K562 (cell line): ENCODE results near the gene LHPP. TPM values are rescaled to one million over a fixed set of nuclear protein-coding genes. Genes with fewer than 3 reads are reported as not detected.

ENCODE experiments used
- ATAC-seq: fragments of 200-7000 bp; cut with Tn5 transposase; 3 replicates; pipeline ENCODE4 v1.9.1; 2020; ENCODE audit warnings: moderate library complexity
- BruUV-seq: library from RNA; stranded (reverse); fragments of 400-500 nt; replicated peaks from 2 replicates; lab custom pipeline; 2021; lab: Mats Ljungman, UMichigan
- CTCF ChIA-PET: fragments of 300-600 bp; formaldehyde crosslinking; extraction: SDS; loops from one replicate; lab custom pipeline; 2021; ENCODE audit warnings: low intra/inter-chr PET ratio; lab: Yijun Ruan, JAX
- POLR2A ChIA-PET: fragments of 300-600, 350-650 bp; sonication (Branson Sonifier 250); formaldehyde crosslinking; extraction: SDS; loops from one replicate; lab custom pipeline; 2021; ENCODE audit warnings: antibody characterized with exemption, inconsistent platforms; lab: Yijun Ruan, JAX
- DNase-seq, 4 experiments: peaks; one replicate each; pipeline versions ENCODE4 v3.0.0 to v3.0.0-alpha.2; 2011 to 2018; ENCODE audit warnings: low spot score in 3 of 4, mixed read lengths in 3 of 4; ENCODE audit errors: extremely low read depth in 1 of 4
- FAIRE-seq: peaks from 2 replicates; lab custom pipeline; 2011; peaks lifted over from hg19 to GRCh38; lab: Jason Lieb, UNC
- H2AFZ ChIP-seq: 2 replicates; pipeline ENCODE4 v1.6.0; 2011; ENCODE audit warnings: low read depth, low read length, control low read depth, inconsistent platforms
- H3K27ac ChIP-seq: fragments of 200-600 bp; 3 replicates; pipeline ENCODE4 v1.8.0; 2011; ENCODE audit warnings: low read depth, mild to moderate bottlenecking, control low read depth, inconsistent platforms, low read length, moderate library complexity, mixed read lengths; ENCODE audit errors: extremely low read depth
- H3K27me3 ChIP-seq, 2 experiments: fragments of 300-600 bp in 1 of 2; 2 replicates in 1 of 2; 3 replicates in 1 of 2; pipeline versions ENCODE4 v1.6.0 to v1.8.0; 2011; ENCODE audit warnings: inconsistent platforms in 2 of 2, low read length in 2 of 2, mild to moderate bottlenecking in 1 of 2, mixed read lengths in 1 of 2, moderate library complexity in 1 of 2; ENCODE audit not compliant: control insufficient read depth in 2 of 2, insufficient read depth in 2 of 2
- H3K36me3 ChIP-seq: fragments of 300-600 bp; 3 replicates; pipeline ENCODE4 v1.8.0; 2011; ENCODE audit warnings: mild to moderate bottlenecking, low read length, inconsistent platforms; ENCODE audit not compliant: control insufficient read depth, insufficient read depth
- H3K4me1 ChIP-seq, 2 experiments: fragments of 200-600 bp in 1 of 2; replicated peaks in 1 of 2; 2 replicates in 1 of 2; 3 replicates in 1 of 2; pipeline versions ENCODE4 v1.5.1 to v1.8.0; 2011; ENCODE audit warnings: inconsistent platforms in 2 of 2, low read length in 2 of 2, mild to moderate bottlenecking in 1 of 2, mixed read lengths in 1 of 2, moderate library complexity in 1 of 2; ENCODE audit not compliant: control insufficient read depth in 2 of 2, insufficient read depth in 2 of 2
- H3K4me2 ChIP-seq: 2 replicates; pipeline ENCODE4 v1.6.1; 2011; ENCODE audit warnings: low read length, control low read depth, inconsistent platforms, mixed read lengths; ENCODE audit not compliant: insufficient read depth
- H3K4me3 ChIP-seq: fragments of 200-600 bp; sonication (generic), shearing (Covaris generic); 2 replicates; pipeline ENCODE4 v1.5.1; 2016; ENCODE audit warnings: control low read depth, inconsistent platforms
- H3K79me2 ChIP-seq: fragments of 200-600 bp; 3 replicates; pipeline ENCODE4 v1.8.0; 2011; ENCODE audit warnings: low read length, inconsistent platforms; ENCODE audit not compliant: control insufficient read depth, insufficient read depth
- H3K9ac ChIP-seq, 2 experiments: 2 replicates each; pipeline versions ENCODE4 v1.6.0 to v1.6.1; 2011; ENCODE audit warnings: low read depth in 2 of 2, low read length in 2 of 2, control low read depth in 1 of 2, inconsistent platforms in 1 of 2, mild to moderate bottlenecking in 1 of 2, mixed read lengths in 1 of 2; ENCODE audit not compliant: insufficient read depth in 1 of 2
- H3K9me1 ChIP-seq: one replicate; pipeline ENCODE4 v1.6.0; 2011; ENCODE audit warnings: inconsistent platforms, mild to moderate bottlenecking, low read length, moderate library complexity; ENCODE audit not compliant: control insufficient read depth, insufficient read depth
- H3K9me3 ChIP-seq: replicated peaks from 2 replicates; pipeline ENCODE4 v1.5.1; 2011; ENCODE audit warnings: low read depth, low read length, inconsistent platforms; ENCODE audit not compliant: control insufficient read depth, insufficient read depth
- H4K20me1 ChIP-seq: replicated peaks from 2 replicates; pipeline ENCODE4 v1.6.1; 2011; ENCODE audit warnings: low read length, inconsistent platforms, mixed read lengths; ENCODE audit not compliant: control insufficient read depth, insufficient read depth
- ARID2 ChIP-seq: fragments of 450-650 bp; IDR thresholded peaks from 2 replicates; pipeline ENCODE4 v1.6.1; 2017; ENCODE audit warnings: antibody characterized with exemption, mild to moderate bottlenecking
- ETV1 ChIP-seq: fragments of 450-650 bp; conservative IDR thresholded peaks from 2 replicates; pipeline ENCODE4 v1.6.1; 2016; ENCODE audit warnings: missing genetic modification characterization, control low read depth, low read depth, missing compliant biosample characterization
- IRF9 ChIP-seq: fragments of 450-650 bp; IDR thresholded peaks from 2 replicates; pipeline ENCODE4 v1.6.1; 2016; ENCODE audit warnings: missing biosample characterization, missing genetic modification characterization
- MECOM ChIP-seq: fragments of 250-450 bp; sonication (Bioruptor Pico); IDR thresholded peaks from 2 replicates; pipeline ENCODE4 v1.8.0; 2022; ENCODE audit warnings: inconsistent platforms
- PBX2 ChIP-seq, 2 experiments: IDR thresholded peaks in 1 of 2; conservative IDR thresholded peaks in 1 of 2; 2 replicates each; pipeline ENCODE4 v1.6.1; 2016; ENCODE audit warnings: low read depth in 2 of 2, mild to moderate bottlenecking in 1 of 2, missing compliant biosample characterization in 1 of 2, missing genetic modification characterization in 1 of 2, moderate library complexity in 1 of 2
- TBP ChIP-seq: optimal IDR thresholded peaks from 2 replicates; pipeline ENCODE3; 2011; ENCODE audit warnings: low read depth, low read length, improper control_type of control experiment
- ZNF133 ChIP-seq: fragments of 250-450 bp; sonication (Bioruptor Pico); IDR thresholded peaks from 2 replicates; pipeline ENCODE4 v1.4.0; 2020; ENCODE audit warnings: mild to moderate bottlenecking
- ZNF778 ChIP-seq: fragments of 450-650 bp; formaldehyde crosslinking; IDR thresholded peaks from 2 replicates; pipeline ENCODE4 v1.4.0; 2020; ENCODE audit warnings: mild to moderate bottlenecking, moderate library complexity
- WGBS: fragments of 100-300 bp; shearing (Covaris generic); methylation state at CpG from one replicate; pipeline ENCODE4 v1.1.6; 2016; ENCODE audit warnings: low coverage, mixed read lengths; ENCODE audit not compliant: insufficient coverage; ENCODE audit errors: missing lambda C conversion rate; 5-methylcytosine and 5-hydroxymethylcytosine counted together
- in situ Hi-C: fragments of 300-500 bp; cut with MboI; formaldehyde crosslinking; loops from 4 replicates; pipeline ENCODE4 v1.15.0; 2018; ENCODE audit warnings: inconsistent platforms, mixed read lengths
- intact Hi-C: fragments of 100-400 bp; cut with micrococcal nuclease; formaldehyde crosslinking; loops from 2 replicates; pipeline ENCODE4 v1.14.2; 2022
- polyA plus RNA-seq, 8 experiments: library from polyadenylated mRNA; depleted of rRNA in 4 of 8; stranded (reverse) in 5 of 8; unstranded in 3 of 8; fragments of >200 nt; fragmentation: Nextera tagmentation in 2 of 8; fragmentation: Illumina TruSeq in 1 of 8; extraction: Ambion mirVana in 2 of 8; extraction: Trizol in 1 of 8; gene quantifications; 2 replicates each; pipeline versions ENCODE4 v1.2.1 to v1.2.3, GENCODE V29; 2011 to 2014; ENCODE audit warnings: inconsistent platforms in 1 of 8, missing spikeins in 1 of 8
- total RNA-seq, 7 experiments: library from RNA; depleted of rRNA in 6 of 7; stranded (reverse); fragments of >200 nt in 6 of 7; fragmentation: Illumina TruSeq in 2 of 7; extraction: Trizol in 2 of 7; gene quantifications; 2 replicates each; pipeline versions ENCODE4 v1.2.1 to v1.2.3, GENCODE V29; 2011 to 2021; ENCODE audit warnings: low replicate concordance in 1 of 7

Gene LHPP
- total and polyA plus RNA-seq, 9 of the 15 experiments (the other 6 are each of a cell fraction or from before 2014, with no cell fraction given) = 0.34 to 7.4 (median 3.0) TPM

DNA sequence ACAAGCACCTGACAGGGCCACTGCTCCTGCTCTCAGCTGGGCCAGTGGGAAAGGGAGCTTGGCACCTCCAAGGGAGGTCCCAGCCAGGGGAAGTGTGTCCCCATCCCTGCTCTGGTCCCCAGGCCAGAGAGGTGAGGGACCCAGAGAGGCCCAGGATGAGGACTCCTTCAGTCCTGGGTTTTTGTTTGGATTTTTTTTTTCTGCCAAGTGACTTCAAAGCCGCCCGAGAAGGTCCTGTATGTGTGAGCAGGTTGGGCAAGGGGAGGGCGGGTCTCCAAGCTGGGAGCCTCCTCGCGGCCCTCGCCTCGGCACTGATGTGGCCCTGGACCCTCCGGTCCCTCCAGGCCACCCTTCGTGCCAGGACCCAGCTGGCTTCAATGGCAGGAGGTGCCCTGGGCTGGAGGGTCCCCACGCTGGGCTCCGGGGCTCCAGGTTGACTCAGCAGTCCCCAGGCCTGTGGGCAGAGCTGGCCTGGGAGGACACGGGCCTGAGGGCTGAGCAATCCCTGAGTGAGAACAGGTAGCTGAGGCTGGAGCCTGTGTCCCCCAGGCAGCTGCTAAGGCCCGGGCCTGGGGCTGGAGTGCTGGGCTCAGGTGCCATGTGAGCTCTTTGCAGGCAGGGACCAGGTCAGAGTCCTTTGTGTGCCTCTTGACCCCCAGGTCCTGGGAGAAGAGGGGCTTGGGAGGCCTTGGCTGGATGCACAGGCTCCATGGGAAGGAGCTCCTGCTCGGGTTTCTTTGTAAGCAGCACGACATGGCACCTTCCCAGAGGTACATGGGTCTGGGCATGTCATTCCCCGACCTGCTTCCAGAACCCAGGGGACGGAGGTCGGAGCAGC lies 142.0 kb downstream of the LHPP start:
- Histone ChIP-seq H3K4me2 (no peak overlapping the region), H3K79me2 (no peaks in the 10 kb centered on the region), H3K27ac (no peak overlapping the region), H4K20me1 (peaks cover 4% of the 10 kb centered on the region; the same call in 1 of the 2 replicates), H3K9me1 (peaks cover 3% of the 10 kb centered on the region), H3K4me1 (peaks cover 0 to 43% of the 10 kb centered on the region in 2 experiments; a peak in 2 of 5 replicates), H3K9me3 (no peaks in the 10 kb centered on the region), H3K9ac (no peak overlapping the region), H3K27me3 (no peaks in the 10 kb centered on the region), H3K4me3 (no peak overlapping the region), H3K36me3 (no peaks in the 10 kb centered on the region), H2AFZ (no peak overlapping the region)
- CTCF ChIA-PET = no interaction called here
- in situ Hi-C loops = no loop called here
- intact Hi-C loops = no loop called here
- FAIRE-seq (no peak), DNase-seq (no peak), ATAC-seq (no peak)
- TF ChIP-seq TBP = no peak
- no peak for TF ChIP-seq ZNF778 (CRISPR knock-in tag)
- TF ChIP-seq MECOM (CRISPR knock-in tag) = no peak
- no peak for TF ChIP-seq ZNF133 (CRISPR knock-in tag)
- no peak for TF ChIP-seq PBX2 (CRISPR knock-in tag; IDR thresholded peaks at IDR 0.05; ENCODE audit: low read depth)
- TF ChIP-seq PBX2 (tag; conservative IDR thresholded peaks at IDR 0.05; ENCODE audit: low read depth) = no peak
- TF ChIP-seq IRF9 (tag) = no peak
- no peak for TF ChIP-seq ETV1 (tag)
- no peak for TF ChIP-seq ARID2
- POLR2A ChIA-PET = interaction anchor here (0.5 to 1.9 kb wide), 3 partner anchors 11 to 22 kb away, joined by 3 to 8 read pairs (median 4); no protein-coding TSS in a partner anchor
- 55% methylated on average over 11 of the region's 18 CpGs for WGBS
- no TSS peak for BruUV-seq
